Measurements from ENCODE around the gene PROCA1. TPM values are rescaled to one million over a fixed set of nuclear protein-coding genes. Genes with fewer than 3 reads are reported as not detected.

Gene PROCA1
- total and polyA plus RNA-seq, 9 of the 15 experiments (the other 6 are each of a cell fraction or from before 2014, with no cell fraction given) = 0.78 to 16.2 (median 5.6) TPM

- TF ChIP-seq THAP7 (CRISPR knock-in tag; IDR thresholded peaks at IDR 0.05) (no peak), MXI1 (IDR thresholded peaks at IDR 0.05; ENCODE audit: low read depth, low read length) (no peak), POLR2A (conservative IDR thresholded peaks at IDR 0.05) (peak; percentile 58), SRF (CRISPR knock-in tag; IDR thresholded peaks at IDR 0.05) (no peak), TGIF2 (CRISPR knock-in tag; IDR thresholded peaks at IDR 0.05) (no peak), SUPT5H (IDR thresholded peaks at IDR 0.05) (peak; percentile 41; the same call in 1 of the 2 replicates), XRCC5 (IDR thresholded peaks at IDR 0.05; ENCODE audit: low read depth, low read length) (0 out of 2 replicates have a peak, but pooled peaks have one; percentile 25), ZNF740 (CRISPR knock-in tag; IDR thresholded peaks at IDR 0.05) (no peak), ZNF740 (tag; IDR thresholded peaks at IDR 0.05) (no peak), DACH1 (IDR thresholded peaks at IDR 0.05; ENCODE audit: partially characterized antibody) (no peak), MBD2 (IDR thresholded peaks at IDR 0.05; ENCODE audit: borderline replicate concordance, low read depth) (no peak)
These were observed 10.9 kb upstream of the PROCA1 start (continued) for GRCh38 chr17:28722417-28723158.
